AG08395 (cell line): ENCODE measurements around the gene RNASE4.

ENCODE experiments used
- DNase-seq: peaks from one replicate; pipeline ENCODE4 v3.0.0; 2012; ENCODE audit warnings: mixed read lengths, low spot score

The RNASE4 gene

GRCh38 chr14:20675669-20676068 is 8.7 kb upstream of the RNASE4 start:
- DNase-seq, result no peak

- no peak for DNase-seq
Observed at GRCh38 chr14:20676072-20676471, 8.3 kb upstream of the RNASE4 start.

GRCh38 chr14:20679907-20680306 is 4.5 kb upstream of the RNASE4 start:
- peak; percentile 45 for DNase-seq

GRCh38 chr14:20680363-20680762 is 4.0 kb upstream of the RNASE4 start:
- DNase-seq, result no peak

- peak; percentile 66 for DNase-seq
Observed at GRCh38 chr14:20680843-20681347, 3.5 kb upstream of the RNASE4 start.

- peak; percentile 71 for DNase-seq
Observed at GRCh38 chr14:20681348-20682126, 2.8 kb upstream of the RNASE4 start.

- DNase-seq, result no peak
Observed at GRCh38 chr14:20682127-20682434, 2.3 kb upstream of the RNASE4 start.

GRCh38 chr14:20682435-20683124 is 1.8 kb upstream of the RNASE4 start:
- DNase-seq, result peak; percentile 87

GRCh38 chr14:20683125-20683890 is 1.1 kb upstream of the RNASE4 start:
- peak; percentile 49 for DNase-seq

GRCh38 chr14:20684662-20685456 is 499 bp downstream of the RNASE4 start:
- DNase-seq, result peak; percentile 24

- DNase-seq, result no peak
Observed at GRCh38 chr14:20686386-20687143, 2.2 kb downstream of the RNASE4 start.

GRCh38 chr14:20687362-20688166 is 3.2 kb downstream of the RNASE4 start:
- no peak for DNase-seq

- no peak for DNase-seq
Observed at GRCh38 chr14:20688167-20688839, 3.9 kb downstream of the RNASE4 start, which contains the start of gene ANG. Gene ANG (plus strand): TSS chr14:20688764. CDS start chr14:20693565, 4,801 bp downstream.

GRCh38 chr14:20690848-20691640 is 6.7 kb downstream of the RNASE4 start:
- DNase-seq, result peak; percentile 78

- DNase-seq, result no peak
Observed at GRCh38 chr14:20692116-20692751, 7.9 kb downstream of the RNASE4 start.

GRCh38 chr14:20696764-20697163 is 12.4 kb downstream of the RNASE4 start:
- DNase-seq, result no peak

GRCh38 chr14:20697273-20698017 is 13.1 kb downstream of the RNASE4 start:
- DNase-seq, result peak; percentile 78

GRCh38 chr14:20698018-20698329 is 13.6 kb downstream of the RNASE4 start:
- DNase-seq, result no peak
